HG03469 (cell line): Measurements from ENCODE around the gene TEX52.

ENCODE experiments used
- ATAC-seq: cut with Tn5 transposase; IDR thresholded peaks from one replicate; pipeline ENCODE4 v1.9.1; 2021; ENCODE audit warnings: mild to moderate bottlenecking, moderate library complexity, moderate number of reproducible peaks; ENCODE audit not compliant: unreplicated experiment

The TEX52 gene

GRCh38 chr12:2801044-2801783 is 55.6 kb downstream of the TEX52 start:
- ATAC-seq = no peak

GRCh38 chr12:2800046-2800570 is 56.7 kb downstream of the TEX52 start:
- ATAC-seq = no peak
